T-helper 2 cell treated with Interferon-gamma antibody and Interleukin-4, amounts not matched to agents 5 μg/mL and 100 μg/mL, for 36 hours (primary cell): ENCODE measurements around the gene LRRC30.

Experiments used
- DNase-seq: peaks from one replicate; pipeline ENCODE4 v3.0.0; 2021; ENCODE audit warnings: low spot score
- H3K27ac Mint-ChIP-seq: one replicate; pipeline ENCODE4 v1.8.0; 2021; ENCODE audit warnings: mild to moderate bottlenecking, mixed read lengths
- H3K27me3 Mint-ChIP-seq: one replicate; pipeline ENCODE4 v1.8.0; 2021; ENCODE audit warnings: low read depth, mixed read lengths
- H3K36me3 Mint-ChIP-seq: one replicate; pipeline ENCODE4 v1.8.0; 2021; ENCODE audit warnings: low read depth, mixed read lengths
- H3K4me1 Mint-ChIP-seq: one replicate; pipeline ENCODE4 v1.8.0; 2021; ENCODE audit warnings: low read depth, mixed read lengths
- H3K4me3 Mint-ChIP-seq: one replicate; pipeline ENCODE4 v1.8.0; 2022; ENCODE audit warnings: mild to moderate bottlenecking, moderate library complexity, mixed read lengths
- H3K9me3 Mint-ChIP-seq: one replicate; pipeline ENCODE4 v1.8.0; 2021; ENCODE audit warnings: mixed read lengths

Gene LRRC30

DNA sequence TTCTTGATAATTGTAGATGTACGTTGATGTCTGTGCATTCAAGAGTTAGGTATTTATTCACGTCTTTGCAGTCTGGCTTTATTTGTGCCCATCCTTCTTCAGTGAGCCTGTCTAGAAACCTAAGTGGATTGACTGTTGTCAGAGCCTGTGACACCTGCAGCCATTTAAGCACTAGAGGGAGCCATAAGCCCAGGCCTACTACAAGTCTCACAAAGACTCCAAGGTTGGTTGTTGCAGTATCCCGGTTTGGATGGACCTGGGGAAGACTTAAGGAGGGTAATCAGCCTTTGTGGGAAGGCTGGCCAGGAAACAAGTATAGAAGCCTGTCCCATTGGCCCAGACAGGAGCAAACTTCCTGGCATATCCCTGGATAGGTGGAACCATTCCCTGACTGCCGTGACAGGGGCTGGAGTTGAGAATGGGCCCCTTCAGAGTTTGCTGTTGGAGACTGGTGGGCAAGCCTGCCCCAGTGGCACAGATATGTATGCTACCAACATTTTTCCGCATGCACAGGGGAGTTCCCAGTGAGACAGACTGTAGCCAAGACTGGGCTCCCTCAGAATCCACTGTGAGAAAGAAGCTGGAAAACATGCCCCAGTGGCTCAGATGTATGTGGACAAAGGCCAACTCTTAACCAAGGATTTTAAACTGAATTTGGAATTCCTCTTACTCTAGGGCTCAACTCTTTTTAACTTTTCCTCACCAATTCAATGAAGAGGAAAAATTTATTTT lies 9.3 kb upstream of the LRRC30 start:
- H3K4me1 Mint-ChIP-seq = no peaks in the 10 kb centered on the region
- H3K9me3 Mint-ChIP-seq = no peaks in the 10 kb centered on the region
- no peak for DNase-seq
- no peaks in the 10 kb centered on the region for H3K36me3 Mint-ChIP-seq
- H3K4me3 Mint-ChIP-seq = no peak overlapping the region
- H3K27me3 Mint-ChIP-seq = no peaks in the 10 kb centered on the region
- no peak overlapping the region for H3K27ac Mint-ChIP-seq

DNA sequence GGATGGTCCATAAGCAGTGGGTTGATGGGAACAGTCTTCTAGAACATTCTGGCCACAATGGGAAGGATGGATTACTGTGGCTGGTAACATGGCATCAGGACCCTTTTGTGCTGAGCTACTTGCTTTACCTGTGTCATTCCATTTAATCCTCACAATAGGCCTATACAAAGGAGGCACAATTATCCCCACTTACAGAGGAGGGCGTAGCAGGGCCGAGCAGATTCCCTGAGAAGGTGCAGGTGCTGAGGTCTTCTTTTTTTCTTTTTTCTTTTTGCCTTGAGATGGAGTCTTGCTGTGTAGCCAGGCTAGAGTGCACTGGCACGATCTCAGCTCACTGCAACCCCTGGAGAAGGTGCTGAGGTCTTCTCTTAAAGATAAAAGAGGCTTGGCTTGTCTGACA lies 6.7 kb upstream of the LRRC30 start:
- H3K27ac Mint-ChIP-seq = no peak overlapping the region
- H3K9me3 Mint-ChIP-seq = no peaks in the 10 kb centered on the region
- no peaks in the 10 kb centered on the region for H3K27me3 Mint-ChIP-seq
- H3K4me1 Mint-ChIP-seq = no peaks in the 10 kb centered on the region
- H3K4me3 Mint-ChIP-seq = no peak overlapping the region
- H3K36me3 Mint-ChIP-seq = no peaks in the 10 kb centered on the region
- no peak for DNase-seq

DNA sequence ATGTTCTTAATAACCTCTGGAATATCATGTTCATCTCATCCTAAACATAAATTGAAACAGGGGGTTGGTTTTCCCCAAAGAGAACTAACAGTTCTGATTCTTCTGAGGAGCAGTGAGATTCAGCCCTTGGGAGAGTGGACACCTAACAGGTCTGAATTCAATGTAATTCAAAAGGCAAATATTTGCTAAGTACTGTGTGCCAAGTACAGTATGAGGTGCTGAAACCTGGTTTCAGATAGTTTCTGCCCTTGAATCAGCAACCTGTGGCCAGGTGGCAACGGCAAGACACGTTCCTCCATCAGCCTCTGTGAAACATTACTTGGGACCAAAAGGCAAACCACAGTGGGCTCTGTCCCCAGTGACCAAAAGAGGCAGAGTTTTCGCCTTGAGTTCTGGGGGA lies 1.3 kb downstream of the LRRC30 start:
- Mint-ChIP-seq H3K9me3 (peaks cover 3% of the 10 kb centered on the region), H3K27ac (no peak overlapping the region), H3K4me3 (no peak overlapping the region), H3K36me3 (no peaks in the 10 kb centered on the region), H3K4me1 (no peaks in the 10 kb centered on the region), H3K27me3 (no peaks in the 10 kb centered on the region)
- DNase-seq = no peak

DNA sequence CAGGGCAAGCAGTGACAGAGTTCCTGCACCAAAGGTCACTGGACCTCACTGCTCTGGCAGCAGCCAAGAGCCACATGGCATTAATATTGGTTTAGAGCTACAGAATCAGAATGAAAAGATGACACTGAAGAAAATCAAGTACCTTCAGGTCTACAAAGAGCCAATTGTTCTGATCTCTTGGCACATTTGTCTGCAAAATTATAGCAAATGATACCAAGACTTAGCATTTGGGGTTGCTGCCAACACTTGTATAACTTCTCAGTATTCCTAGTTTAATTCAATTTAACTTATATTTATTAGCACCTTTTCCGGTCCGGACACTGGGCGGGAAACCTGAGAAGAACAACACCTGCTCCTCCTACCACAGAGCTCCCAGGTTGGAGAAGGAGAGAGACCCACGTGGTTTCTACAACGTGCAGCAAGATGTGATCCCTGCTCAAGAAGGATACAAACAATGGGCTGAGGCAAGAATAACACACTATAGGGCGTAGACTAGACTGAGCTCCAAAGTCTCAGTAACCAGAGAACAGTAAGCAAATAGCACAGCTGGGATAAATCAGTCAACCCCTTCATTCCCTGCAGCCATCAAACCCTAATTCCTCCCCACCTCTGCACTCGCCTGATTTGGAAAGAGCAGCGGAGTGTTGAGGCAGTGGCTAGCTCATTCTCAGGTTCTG lies 2.4 kb downstream of the LRRC30 start:
- no peak for DNase-seq
- Mint-ChIP-seq H3K36me3 (no peaks in the 10 kb centered on the region), H3K27me3 (no peaks in the 10 kb centered on the region), H3K4me3 (no peak overlapping the region), H3K4me1 (no peaks in the 10 kb centered on the region), H3K27ac (no peak overlapping the region), H3K9me3 (peaks cover 3% of the 10 kb centered on the region)

DNA sequence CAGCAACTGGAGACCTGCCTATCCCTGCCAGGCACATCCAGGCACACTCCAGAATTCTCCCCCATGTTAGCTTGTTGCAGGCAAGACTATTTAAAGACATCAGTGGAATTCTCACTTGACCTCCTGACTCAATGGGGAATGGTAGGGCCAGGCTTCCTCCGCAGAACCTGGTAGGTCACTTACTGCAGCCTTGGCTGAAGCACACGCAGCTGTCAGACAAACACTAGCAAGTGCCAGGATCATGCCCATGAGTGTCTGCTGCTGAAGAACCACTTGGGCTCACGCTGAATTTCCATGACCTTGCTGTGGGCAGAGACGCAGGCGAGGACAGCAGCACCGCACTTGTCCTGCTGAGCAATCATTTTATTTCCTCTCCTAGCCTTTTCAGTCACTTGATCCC lies 3.2 kb downstream of the LRRC30 start:
- H3K9me3 Mint-ChIP-seq = peaks cover 3% of the 10 kb centered on the region
- DNase-seq = no peak
- no peaks in the 10 kb centered on the region for H3K36me3 Mint-ChIP-seq
- no peaks in the 10 kb centered on the region for H3K27me3 Mint-ChIP-seq
- H3K27ac Mint-ChIP-seq = no peak overlapping the region
- no peaks in the 10 kb centered on the region for H3K4me1 Mint-ChIP-seq
- no peak overlapping the region for H3K4me3 Mint-ChIP-seq

DNA sequence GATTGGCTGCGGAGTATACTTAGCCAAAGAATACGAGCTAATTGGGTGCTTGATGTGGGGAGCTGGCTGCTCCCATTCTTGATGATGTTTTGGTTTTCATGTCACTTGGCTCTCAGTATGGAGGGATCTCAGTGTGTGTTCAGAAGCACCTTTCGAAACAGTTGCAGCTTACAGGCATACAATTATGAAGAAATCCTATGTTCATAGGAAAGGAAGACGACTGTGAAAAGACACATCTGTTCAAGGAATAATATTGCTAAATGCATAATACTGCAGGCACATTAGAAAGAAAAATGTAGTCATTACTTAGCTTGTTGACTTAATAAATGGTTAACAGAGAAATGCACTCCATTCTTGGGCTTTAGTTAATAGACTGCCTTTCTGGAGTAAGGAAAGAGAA lies 4.1 kb downstream of the LRRC30 start:
- DNase-seq = no peak
- Mint-ChIP-seq H3K27me3 (no peaks in the 10 kb centered on the region), H3K4me3 (no peak overlapping the region), H3K36me3 (no peaks in the 10 kb centered on the region), H3K9me3 (peaks cover 3% of the 10 kb centered on the region), H3K27ac (no peak overlapping the region), H3K4me1 (no peaks in the 10 kb centered on the region)

DNA sequence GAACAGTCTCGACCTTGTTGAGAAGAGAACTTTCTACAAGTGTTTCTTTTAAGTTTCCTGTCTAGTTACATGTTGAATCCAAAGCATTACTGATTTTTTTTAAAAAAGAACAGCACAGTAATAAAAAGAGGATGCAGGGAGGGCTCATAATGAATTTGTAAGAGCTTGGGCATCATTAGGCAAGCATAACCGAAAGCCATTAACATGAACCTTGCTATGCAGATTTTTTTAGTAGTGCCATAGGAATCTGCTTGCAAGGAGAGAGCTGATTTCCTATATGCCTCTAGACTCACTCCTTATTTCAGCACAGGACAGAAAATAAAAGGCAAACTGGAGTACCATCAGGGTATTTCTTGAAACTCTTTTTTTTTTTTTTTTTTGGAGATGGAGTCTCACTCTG lies 5.2 kb downstream of the LRRC30 start:
- no peak for DNase-seq
- H3K9me3 Mint-ChIP-seq = peaks cover 3% of the 10 kb centered on the region
- no peak overlapping the region for H3K27ac Mint-ChIP-seq
- H3K4me3 Mint-ChIP-seq = no peak overlapping the region
- H3K36me3 Mint-ChIP-seq = no peaks in the 10 kb centered on the region
- no peaks in the 10 kb centered on the region for H3K27me3 Mint-ChIP-seq
- H3K4me1 Mint-ChIP-seq = no peaks in the 10 kb centered on the region

DNA sequence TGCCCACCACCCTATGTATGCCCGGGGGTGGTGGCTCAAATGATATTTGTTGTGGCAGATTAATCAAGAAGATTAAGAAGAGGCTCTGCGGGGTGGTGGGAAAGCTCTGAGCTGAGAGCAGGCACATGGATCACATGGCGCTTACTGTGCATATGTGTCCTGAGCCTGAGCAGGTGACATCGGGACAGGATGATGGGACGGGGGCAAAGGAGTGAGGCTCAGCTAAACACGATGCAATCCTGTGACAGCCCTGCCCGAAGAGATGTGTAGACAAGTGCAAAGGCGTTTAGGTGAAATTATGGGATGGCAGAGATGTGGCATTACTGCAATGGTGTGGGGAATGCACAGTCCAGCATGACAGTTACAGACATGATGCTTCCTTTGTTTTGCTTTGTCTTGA lies 6.0 kb downstream of the LRRC30 start:
- H3K4me1 Mint-ChIP-seq = no peaks in the 10 kb centered on the region
- H3K4me3 Mint-ChIP-seq = no peak overlapping the region
- no peaks in the 10 kb centered on the region for H3K36me3 Mint-ChIP-seq
- DNase-seq = no peak
- H3K27me3 Mint-ChIP-seq = no peaks in the 10 kb centered on the region
- H3K27ac Mint-ChIP-seq = no peak overlapping the region
- peaks cover 3% of the 10 kb centered on the region for H3K9me3 Mint-ChIP-seq

DNA sequence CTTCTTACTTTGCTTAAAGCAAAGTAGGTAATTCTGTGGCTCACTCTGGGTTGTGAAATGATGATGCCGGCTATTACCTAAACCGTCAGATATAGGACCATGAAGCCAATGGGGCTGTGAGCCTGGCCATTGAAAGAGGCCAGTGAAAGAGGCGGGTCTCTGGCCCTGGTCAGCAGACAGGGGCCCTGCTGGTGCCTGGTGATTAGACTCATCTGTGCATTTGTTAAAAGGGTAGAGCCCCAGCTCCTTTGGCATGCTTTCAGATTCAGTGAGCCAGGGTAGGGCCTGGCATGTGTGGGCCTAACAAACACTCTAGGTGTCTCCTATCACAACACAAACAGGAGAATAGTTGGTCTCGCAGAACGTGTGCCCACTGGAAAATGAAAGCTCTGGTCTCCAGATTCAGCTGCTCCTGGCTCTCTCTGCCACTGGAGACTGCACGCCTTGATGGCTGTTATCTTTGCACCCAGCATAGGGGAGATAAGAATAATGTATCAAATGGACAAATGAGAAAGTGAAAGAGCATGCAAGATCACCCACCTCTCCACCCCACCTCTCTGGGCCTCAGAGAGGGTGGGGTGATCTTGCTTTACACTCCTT lies 6.9 kb downstream of the LRRC30 start:
- peaks cover 7% of the 10 kb centered on the region for H3K9me3 Mint-ChIP-seq
- no peaks in the 10 kb centered on the region for H3K36me3 Mint-ChIP-seq

DNA sequence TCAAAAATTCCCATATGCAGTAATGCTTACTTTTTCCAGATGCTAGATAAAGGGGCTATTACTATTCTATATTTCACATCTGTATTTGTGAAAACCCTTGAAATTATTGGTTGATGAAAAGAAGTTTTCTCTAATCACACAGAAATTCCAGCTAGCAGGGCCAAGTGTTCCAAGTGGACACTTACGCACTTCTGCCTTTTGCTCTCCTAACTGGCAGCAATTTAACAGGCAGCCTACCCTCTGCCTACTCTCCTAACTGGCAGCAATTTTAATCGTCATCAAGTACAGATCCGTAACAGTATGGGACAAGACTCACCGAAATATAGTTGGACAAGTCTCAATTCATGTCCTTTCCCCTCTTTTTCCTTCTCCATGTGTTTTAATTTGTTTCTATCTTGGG lies 12.0 kb downstream of the LRRC30 start:
- Mint-ChIP-seq H3K9me3 (peaks cover 16% of the 10 kb centered on the region), H3K27me3 (no peaks in the 10 kb centered on the region), H3K4me1 (no peaks in the 10 kb centered on the region), H3K4me3 (no peak overlapping the region), H3K36me3 (no peaks in the 10 kb centered on the region), H3K27ac (no peak overlapping the region)
- DNase-seq = no peak

More for the DNA sequence above, 6.9 kb downstream of the LRRC30 start:
- Mint-ChIP-seq H3K4me1 (no peaks in the 10 kb centered on the region), H3K27me3 (no peaks in the 10 kb centered on the region), H3K27ac (no peak overlapping the region), H3K4me3 (no peak overlapping the region)
- DNase-seq = no peak

DNA sequence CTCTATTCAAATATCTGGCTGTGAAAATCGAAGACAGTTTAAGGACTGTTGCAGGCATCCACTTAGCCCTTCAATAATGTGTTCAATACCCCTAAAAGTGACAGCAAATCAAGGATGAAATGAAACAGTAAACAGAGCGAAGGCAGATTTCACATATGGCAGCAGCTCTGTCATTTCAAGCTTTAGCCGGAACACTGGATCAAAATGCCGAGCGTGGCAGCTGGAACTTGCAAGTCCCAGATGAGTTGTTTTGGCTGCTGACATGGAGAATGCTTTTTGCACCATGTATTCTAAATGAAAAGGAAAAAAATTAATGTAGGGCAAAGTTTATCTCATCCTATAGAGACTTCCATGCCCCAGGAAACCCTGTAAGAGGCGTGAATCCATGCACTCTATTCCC lies 18.0 kb downstream of the LRRC30 start:
- H3K27me3 Mint-ChIP-seq = no peaks in the 10 kb centered on the region
- peaks cover 12% of the 10 kb centered on the region for H3K9me3 Mint-ChIP-seq
- no peak overlapping the region for H3K27ac Mint-ChIP-seq
- H3K4me3 Mint-ChIP-seq = no peak overlapping the region
- H3K36me3 Mint-ChIP-seq = no peaks in the 10 kb centered on the region
- no peaks in the 10 kb centered on the region for H3K4me1 Mint-ChIP-seq
- no peak for DNase-seq

DNA sequence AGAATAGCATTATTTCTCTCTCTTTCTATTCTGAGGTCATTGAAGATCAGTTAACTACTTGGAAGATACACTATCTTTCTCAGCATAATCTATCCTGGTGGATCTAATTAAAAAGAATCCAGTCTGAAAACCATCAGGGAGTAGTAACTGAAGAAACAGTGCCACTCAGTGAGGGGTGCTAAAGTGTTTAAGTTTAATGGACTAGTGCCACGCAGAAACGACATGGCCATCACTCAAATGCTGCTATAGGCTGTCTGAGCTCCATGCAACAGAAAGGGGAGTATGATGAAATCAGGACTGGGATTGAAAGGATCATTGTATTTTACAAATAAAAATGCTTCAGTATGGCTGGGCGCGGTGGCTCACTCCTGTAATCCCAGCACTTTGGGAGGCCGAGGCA lies 23.3 kb downstream of the LRRC30 start:
- no peaks in the 10 kb centered on the region for H3K27me3 Mint-ChIP-seq
- no peak overlapping the region for H3K4me3 Mint-ChIP-seq
- no peaks in the 10 kb centered on the region for H3K9me3 Mint-ChIP-seq
- H3K27ac Mint-ChIP-seq = no peak overlapping the region
- no peaks in the 10 kb centered on the region for H3K36me3 Mint-ChIP-seq
- H3K4me1 Mint-ChIP-seq = no peaks in the 10 kb centered on the region
- no peak for DNase-seq

DNA sequence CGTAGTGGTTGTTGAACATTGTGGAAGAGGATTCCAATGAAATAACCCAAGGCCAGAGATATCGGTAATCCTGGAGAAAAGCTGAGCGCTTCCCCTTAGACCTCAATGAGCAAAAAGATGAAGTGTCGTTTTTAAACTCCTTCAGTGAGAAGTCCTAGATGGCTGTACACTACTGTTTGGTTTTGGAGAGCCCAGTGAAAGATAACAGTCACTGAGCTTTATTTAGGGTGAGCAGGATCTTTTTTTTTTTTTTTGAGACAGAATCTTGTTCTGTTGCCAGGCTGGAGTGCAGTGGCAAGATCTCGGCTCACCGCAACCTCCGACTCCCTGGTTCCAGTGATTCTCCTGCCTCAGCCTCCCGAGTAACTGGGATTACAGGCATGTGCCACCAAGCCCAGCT lies 24.2 kb downstream of the LRRC30 start:
- no peaks in the 10 kb centered on the region for H3K9me3 Mint-ChIP-seq
- no peak for DNase-seq
- no peaks in the 10 kb centered on the region for H3K4me1 Mint-ChIP-seq
- H3K36me3 Mint-ChIP-seq = no peaks in the 10 kb centered on the region
- no peak overlapping the region for H3K4me3 Mint-ChIP-seq
- H3K27ac Mint-ChIP-seq = no peak overlapping the region
- H3K27me3 Mint-ChIP-seq = no peaks in the 10 kb centered on the region

DNA sequence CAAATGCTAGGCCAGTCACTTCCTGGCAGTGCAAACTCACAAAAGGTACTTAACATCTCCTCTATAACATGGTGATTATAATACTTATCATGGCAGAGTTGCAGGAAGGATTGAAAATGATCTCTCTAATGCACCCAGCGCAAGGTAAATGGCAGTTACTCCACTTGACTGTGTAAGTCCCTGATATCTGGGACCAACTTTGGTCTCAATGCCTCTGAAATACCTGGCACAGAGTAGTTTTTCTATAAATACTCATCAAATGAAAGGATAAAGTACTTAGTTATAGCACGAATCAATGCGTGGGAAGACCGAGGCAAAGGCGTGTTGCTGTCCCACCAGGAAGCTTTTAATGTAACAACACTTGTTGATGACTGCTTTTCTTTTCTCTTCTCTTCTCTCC lies 24.8 kb downstream of the LRRC30 start:
- Mint-ChIP-seq H3K27me3 (no peaks in the 10 kb centered on the region), H3K27ac (no peak overlapping the region), H3K4me1 (no peaks in the 10 kb centered on the region), H3K4me3 (no peak overlapping the region), H3K36me3 (no peaks in the 10 kb centered on the region), H3K9me3 (no peaks in the 10 kb centered on the region)
- no peak for DNase-seq
